Body of pancreas (tissue), 4 donors: ENCODE results near the gene TSPAN15.

Experiments
- CTCF ChIP-seq, 7 experiments: fragments of 450-650 bp in 4 of 7; fragments of 200-600 bp in 3 of 7; sonication (generic) in 3 of 7; IDR thresholded peaks; one replicate each; pipeline ENCODE4 v1.5.1; 2016 to 2019; ENCODE audit warnings: antibody characterized with exemption in 7 of 7
- POLR2A ChIP-seq, 3 donors: fragments of 450-650 bp; IDR thresholded peaks; one replicate each; pipeline ENCODE4 v1.6.1; 2016; ENCODE audit warnings: antibody characterized with exemption in 3 of 3, mild to moderate bottlenecking in 2 of 3

GRCh38 chr10:69455006-69455763, 3.9 kb downstream of the TSPAN15 start:
- TF ChIP-seq CTCF (IDR thresholded peaks at IDR 0.05) (no peak), POLR2A (IDR thresholded peaks at IDR 0.05) (no peak)
